Renal cortex interstitium (tissue), 11 donors: ENCODE measurements around the gene OPCML. TPM values are rescaled to one million over a fixed set of nuclear protein-coding genes. Genes with fewer than 3 reads are reported as not detected.

ENCODE experiments used
- DNase-seq, 11 donors: peaks; one replicate each; pipeline ENCODE4 v3.0.0-alpha.2; 2013; ENCODE audit warnings: low read depth in 9 of 11, low spot score in 4 of 11; ENCODE audit errors: extremely low read depth in 1 of 11
- polyA plus RNA-seq, 3 donors: library from polyadenylated mRNA; unstranded; fragments of 120-200 nt; gene quantifications; one replicate each; pipeline ENCODE4 v1.2.1, GENCODE V29; 2013; ENCODE audit not compliant: insufficient read length in 3 of 3

The OPCML gene
- polyA plus RNA-seq, 3 donors: 13.2 to 15.8 (median 15.2) TPM

DNA sequence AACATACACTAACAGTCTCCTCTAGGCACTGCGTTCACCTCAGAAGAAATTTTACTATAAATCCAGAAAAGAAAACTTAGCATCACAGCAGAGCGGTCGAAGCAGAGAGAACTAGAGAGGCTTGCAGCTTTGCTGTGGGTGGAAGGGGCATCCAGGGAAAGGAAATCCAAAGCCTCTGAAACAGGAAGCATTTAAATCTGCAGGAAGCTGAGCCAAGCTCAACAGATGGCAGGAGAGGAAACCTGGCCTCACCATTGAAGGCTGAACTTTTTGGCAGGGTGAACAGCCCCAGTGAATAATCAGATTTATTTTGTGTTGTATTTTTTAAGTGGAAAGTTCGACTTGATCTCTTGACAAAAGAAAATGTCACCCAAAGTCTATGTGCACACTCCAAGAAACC, 858.1 kb downstream of the OPCML start:
- no peak for DNase-seq

DNA sequence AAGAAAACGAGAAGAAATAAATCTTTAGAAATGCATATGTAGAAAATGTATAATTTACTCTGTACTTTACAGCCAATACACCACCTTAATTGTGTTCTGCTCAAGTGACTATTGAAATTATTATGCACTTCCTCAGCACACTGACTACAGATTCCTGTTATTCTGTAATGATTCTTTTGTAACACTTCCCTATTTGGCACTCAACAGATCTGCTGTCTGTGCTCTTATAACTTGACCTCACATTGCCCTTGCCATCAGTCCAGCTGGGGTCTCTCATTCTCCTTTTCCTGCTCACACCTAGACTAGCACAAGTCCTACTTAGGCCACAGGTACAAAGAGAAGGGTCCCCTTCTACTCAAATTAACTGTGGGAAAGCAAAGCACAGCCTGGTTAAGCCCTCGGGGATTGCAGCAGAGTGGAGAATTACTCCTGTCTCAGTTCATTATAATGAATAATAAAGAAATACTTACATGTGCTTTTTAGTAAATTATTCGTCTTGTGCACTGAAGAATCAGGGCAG, 860.4 kb downstream of the OPCML start:
- no peak for DNase-seq

DNA sequence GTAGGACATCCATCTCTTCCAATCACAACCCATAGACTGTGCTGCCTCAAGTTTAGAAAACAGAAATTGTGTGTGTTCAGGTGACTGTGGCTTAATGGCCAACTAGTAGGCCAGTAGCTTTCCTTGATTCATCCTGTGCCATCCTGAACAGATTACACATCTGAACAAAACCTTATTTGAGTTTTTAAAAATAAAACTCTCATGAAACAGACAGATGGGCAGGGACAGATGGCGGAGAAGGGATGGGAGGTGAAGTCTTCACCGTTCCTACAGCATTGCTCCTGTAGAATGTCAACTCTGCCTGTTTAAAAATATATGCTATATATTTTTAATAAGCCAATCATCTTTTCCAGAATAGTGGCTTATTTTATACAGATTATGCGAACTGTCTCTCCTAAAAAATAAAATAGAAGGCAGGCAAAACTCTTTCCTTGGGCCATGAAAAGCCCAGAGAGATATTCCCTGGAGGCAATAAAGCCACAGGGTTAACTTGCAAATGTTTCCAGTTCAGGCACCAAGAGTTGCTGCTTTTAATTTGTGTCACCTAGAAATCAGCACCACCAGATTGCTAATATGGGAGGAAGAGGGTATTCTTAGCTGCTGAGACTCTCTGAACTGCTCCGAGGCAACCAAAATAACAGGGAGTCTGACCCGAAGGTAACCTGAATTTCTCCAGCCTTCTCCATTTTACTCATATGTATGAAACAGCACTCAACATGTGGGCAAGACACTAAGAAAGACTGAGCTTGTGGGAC, 861.2 kb downstream of the OPCML start:
- no peak for DNase-seq

DNA sequence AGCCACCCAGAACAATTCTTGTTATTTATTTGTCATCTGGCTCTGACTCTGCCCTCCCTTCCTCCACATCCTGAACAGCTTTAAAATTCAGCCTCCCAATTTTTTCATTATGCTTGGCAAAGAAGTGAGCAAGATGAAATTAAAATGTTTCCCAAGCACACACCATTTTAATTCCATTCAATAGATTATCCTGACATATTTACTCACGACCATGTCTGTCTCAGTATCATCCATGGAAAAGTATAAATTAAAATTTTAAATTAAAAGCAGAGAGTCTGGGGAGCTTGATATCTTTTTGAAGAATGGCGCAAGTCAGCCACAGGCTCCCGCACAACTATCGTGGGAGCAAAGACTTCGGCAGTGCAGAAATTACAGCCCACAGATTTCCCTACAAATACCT, 862.4 kb downstream of the OPCML start:
- DNase-seq: no peak

DNA sequence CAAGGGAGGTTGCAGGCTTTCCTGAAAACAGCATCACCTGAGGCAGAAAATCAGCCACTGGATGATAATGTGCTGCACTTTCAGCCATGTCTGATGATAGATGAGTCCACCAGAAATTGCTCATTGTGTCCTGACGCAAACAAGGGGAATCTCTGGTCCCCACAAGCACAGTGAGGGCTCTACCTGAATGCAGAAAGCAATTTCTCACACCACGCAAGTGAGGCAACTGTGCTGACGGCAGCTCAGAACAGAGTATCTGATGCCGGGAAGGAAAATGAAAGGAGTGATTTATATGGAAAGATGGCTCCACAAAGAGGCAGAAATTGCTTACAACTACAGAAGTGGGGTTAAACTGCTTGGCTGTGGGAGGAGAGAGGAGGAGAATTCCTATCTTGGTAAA, 867.1 kb downstream of the OPCML start:
- DNase-seq: no peak

DNA sequence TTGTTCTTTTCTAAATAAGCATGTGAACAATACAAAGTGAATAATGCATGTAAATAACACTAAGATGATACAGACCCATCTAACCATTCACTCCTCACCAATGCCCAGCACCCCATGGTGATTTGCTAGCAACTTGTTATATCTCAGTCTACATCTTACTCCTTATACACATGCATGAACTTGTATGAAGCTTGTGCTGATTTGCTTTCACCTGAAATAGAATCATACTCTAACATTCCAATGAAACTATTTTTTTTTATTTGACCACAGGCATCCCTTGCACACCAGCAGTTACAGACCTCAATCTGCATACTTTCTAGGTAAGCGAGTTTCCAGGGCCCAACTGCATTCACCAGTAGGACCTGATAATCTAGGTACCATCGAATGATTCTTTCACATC, 873.6 kb downstream of the OPCML start:
- no peak for DNase-seq

DNA sequence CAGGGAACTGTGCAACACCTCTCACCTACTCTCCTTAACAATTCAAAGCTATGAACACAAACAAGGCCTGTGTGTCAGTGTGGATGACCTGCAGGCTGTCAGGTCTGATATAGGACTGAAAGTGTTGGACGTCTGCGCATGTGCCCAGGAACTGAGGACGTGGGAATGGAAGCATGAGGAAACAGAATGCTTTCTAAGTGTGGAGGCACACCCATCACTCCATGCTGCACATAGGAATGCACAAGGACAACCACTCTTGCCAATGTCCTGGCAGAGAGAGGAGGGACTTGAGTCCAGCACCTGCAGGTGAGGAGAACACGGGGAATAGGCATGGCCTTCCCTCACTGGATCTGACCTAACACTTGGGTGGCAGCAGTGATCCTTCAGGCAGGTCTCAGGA, 874.3 kb downstream of the OPCML start:
- no peak for DNase-seq

DNA sequence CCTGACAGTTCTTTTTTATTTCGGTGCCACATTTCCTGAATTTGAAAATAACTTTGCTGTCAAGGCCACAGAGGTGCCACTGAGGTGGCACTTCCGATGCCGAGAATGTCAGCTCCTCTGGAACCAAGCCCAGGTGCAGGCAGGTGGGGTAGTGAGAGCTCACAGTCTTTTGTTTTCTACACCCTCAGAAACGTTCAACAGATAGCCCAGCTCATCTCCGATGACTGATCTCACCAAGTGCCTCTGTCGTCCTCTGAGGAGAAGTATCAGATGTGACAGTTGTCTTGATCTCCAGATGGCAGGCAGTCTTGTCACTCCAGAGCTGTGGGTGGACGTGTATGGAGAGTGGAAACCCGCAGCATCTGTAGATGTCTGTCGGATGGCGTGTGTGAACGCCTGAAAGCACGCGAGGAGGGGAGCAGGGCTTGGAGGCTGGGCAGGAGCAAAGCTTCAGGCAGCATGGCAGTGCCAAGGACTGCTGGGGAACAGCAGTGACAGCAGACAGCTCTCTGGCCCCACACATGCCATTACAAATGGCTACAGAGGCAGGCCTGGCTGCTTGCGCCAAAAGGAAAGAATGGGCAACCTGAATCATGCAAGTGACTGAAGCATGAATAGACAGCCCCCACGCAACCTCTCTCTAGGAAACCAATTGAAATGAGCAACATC, 877.0 kb downstream of the OPCML start:
- no peak for DNase-seq

DNA sequence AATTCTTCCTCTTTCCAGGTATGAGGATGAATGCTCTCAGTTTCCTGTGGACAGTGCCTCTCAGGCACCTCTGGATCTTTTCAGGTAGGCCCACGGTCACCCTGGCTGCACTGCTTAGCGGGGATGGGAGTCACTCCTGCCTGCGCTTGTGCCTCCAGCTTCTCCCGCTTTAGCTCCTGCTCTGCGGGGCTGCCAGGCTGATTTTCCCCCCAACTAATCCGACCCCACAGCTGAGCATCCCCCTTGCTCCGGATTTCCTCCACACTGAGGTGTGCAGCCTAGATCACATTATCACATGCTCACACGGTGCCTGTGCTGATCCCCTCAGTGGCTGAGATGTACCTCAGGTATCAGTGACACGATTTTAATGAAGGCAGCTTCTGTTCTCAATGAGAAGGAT, 879.1 kb downstream of the OPCML start:
- DNase-seq: no peak

DNA sequence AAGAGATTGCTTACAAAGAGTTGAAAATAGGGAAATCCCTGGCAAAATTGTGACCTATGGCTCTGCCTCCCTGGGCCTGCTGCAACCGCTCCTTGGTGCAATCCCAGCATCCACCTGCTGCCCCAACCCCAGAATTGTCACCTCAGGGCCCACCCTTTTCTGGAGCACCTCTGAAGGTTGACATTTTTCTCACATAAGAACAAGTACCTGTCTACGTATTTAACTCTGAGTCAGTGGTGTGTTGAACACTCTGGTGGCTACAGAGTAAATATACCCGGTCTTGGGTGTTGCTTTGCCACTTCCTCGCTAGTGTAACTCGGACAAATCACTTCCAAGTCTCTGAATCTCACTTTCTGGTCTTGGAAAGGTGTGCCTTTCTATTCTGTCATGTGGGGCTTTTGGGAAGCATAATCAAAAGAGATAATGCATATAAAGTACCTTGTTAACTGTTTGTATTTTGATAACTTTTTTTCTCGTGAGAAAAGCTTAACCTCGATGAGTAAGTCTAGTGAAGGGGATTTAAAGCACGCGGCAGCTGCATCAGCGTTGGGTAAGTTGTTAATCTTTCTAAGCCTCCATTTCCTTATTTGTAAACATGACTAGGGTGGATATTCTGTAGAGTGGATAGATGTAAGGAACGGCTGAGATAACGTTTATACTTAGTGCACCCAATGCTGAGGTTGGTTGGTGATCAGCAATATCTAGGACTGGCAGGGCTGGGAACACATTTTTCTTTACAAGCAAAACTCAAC, 881.2 kb downstream of the OPCML start:
- no peak for DNase-seq

DNA sequence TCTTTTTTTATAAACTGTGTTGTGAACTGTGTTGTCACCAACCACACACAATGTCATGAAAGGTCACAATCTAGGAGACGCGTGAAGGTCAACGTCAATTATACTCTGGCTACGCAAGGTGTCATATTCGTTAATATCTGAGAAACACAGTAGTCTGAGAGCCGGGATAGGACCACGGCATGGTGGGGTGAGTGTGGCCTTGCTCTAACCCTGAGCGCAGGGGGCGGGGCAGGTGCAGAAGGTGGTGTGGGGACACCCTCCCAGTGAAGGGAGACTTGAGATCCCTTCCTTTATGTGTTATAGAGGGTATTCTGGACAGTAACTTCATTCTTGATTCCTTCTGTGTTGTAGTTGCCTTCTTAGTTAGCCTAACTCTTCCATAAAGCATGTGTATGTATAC, 883.0 kb downstream of the OPCML start:
- DNase-seq: no peak

DNA sequence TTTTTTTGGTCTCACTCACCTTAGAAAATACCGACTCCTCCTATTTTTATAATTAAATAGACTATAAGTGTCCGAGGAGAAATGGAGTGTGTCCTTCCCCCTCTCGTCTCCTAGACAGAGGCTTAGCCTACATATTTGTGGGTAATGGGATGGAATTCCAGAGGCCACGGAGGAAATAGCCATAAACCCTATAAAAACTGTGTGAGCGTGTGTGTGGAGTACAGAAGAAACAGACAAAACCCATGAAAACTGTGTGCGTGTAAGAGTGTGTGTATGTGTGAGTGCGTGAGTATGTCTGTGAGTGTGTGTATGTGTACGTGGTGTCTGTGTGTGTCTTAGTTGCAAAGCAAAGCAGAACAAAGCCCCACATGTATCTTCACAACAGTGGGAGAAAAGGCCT, 883.5 kb downstream of the OPCML start:
- DNase-seq: no peak

DNA sequence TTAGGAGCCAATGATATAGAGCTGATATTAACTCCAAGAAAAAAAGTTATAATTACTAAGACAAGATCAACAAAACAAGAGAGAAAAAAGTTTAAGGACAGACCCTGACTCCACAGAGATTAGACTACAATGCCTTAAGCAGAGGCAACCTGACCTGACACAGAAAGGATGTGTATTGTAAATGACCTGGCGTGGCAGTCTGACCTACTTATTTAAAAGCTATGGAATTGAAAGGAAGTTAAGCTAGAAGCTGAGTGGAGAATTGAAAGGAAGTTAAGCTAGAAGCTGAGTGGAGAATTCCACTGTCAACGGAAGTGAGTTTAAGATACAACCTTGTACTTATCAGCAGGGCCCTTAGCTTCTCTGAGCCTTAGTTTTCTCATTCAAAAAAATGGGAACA, 885.4 kb downstream of the OPCML start:
- DNase-seq: no peak

DNA sequence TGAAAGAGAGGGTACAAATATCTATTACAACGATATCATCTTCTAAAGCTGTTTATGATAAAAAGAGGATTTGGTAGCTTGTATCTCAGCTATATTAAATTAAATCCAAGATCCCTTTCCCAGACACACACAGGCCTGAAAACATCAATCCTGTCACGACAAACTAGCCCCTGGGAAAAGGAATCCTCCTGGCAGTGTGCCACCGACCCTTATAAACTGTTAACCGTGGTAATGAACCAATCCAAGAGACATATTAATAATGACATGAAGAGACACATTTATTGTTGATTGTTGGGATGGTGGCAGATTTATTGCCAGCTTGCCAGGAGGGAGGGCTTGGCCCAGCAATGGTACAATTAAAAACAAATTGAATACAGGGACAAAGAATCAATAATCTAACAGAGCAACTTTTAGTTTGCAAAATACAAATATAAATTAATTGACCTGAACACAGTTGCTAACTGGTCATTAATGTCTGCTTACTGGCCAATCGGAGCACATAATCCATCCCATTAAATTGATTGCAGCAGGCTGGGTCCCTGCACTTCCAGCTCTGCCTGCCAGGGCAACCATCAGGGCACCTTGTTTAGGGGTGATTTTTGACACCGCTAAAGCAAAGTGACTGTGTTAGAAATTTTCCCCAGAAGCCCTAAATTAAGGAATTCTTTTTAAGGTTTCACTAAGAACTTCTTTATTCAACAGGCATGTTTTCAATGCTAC, 887.6 kb downstream of the OPCML start:
- peak in 2 of 11 donors; percentile 18 to 23 for DNase-seq

DNA sequence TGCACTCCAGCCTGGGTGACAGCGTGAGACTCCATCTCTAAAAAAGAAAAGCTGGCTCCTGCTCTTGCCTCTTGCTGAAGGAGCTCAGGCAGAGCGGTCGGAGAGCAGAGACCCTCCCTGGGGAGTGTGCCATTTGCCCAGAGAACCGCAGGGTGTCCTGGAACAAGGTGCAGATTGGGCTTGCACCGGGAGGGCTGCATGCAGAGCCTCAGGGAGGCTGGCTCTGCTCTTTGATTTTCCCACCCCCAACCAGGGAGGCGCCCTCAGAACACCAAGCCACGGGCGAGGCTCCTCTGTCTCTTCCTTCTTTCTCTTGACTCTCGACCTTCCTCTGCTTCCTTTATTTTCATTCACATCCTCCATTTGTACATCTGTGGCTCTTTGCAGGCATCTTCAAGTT, 889.1 kb downstream of the OPCML start:
- DNase-seq: no peak

DNA sequence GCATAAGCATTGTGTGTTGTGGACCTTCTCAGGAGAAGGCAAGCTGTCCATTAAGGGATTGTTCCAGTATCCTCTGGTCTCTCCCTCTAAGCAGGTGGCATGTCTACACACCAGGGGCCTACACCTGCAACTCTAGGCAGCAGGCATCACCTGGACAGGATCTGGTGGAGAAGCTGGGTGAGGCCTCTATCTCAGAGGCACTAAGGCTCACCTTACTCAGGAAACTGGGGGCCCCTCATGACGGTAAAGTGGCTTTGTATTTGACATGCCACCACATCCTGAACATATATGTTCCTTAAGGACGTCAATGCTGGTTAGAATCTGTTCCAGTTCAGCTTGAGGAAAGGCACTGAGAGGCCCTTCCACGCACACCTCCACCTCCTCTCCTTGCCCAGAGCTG, 891.3 kb downstream of the OPCML start:
- no peak for DNase-seq

DNA sequence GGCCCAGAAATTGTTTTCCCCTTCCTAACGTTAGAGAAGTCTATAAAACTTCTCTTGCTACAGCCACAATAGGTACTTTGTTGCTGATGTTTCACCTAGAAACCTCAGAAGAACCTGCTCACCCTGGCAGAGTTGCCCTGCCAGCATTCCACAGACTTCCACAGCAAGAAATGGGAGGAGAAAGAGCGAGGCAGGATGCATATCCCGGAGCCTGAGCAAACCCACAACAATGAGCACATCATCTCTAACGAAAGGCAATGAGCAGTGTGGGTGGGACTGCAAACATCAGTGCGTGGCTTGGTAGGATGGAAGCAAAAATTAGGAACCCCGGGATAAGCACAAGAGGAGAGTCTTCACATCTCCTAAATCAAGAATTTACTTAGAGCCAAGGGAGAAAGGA, 892.3 kb downstream of the OPCML start:
- DNase-seq: no peak

DNA sequence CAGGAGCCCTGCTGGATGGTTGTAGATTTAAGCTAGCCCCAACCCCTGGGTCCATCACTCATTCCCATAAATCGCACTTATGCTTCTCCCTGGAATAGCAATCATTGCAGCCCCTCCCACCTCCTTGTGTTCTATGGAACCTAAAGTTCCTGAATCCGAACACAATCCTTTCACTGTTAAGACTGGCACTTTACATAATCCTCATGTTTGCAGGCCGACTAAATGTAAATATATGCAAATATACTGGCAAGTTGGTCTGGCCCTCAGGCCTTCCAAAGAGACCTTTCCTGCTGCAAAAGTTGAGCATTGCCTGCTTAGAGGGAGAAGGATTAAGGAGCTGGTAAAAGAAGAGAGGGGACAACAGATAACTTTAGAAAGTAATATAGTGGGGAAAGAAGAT, 892.9 kb downstream of the OPCML start:
- no peak for DNase-seq

DNA sequence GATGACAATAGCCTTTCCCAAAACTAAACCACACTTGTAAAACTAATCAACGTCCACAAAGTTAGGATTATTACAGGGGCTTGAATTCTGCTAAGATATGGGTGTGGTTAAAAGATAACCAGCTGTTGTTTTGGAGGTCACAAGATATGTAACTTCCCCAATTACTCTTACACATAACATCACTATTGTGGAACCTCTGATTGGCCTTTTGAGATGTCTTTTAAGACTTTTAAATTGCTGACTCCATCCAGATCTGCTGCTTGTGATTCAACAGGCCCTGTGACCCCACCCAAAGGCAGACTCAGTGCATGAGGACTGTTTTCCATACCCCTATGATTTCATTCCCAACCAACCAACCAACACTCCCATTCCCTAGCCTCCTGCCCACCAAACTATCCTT, 893.9 kb downstream of the OPCML start:
- DNase-seq: no peak
